SU-DHL-6 (cell line): ENCODE results near the gene TRIM40.

Source experiments
- EZH2phosphoT487 ChIP-seq: fragments of 200-600 bp; sonication (generic), shearing (Covaris generic); conservative IDR thresholded peaks from 2 replicates; pipeline ENCODE4 v1.6.1; 2018; ENCODE audit warnings: mild to moderate bottlenecking, antibody characterized with exemption, low read length, moderate library complexity, mixed read lengths
- TF ChIP-seq, protein P1 (sequence below): fragments of 200-600 bp; sonication (generic); IDR thresholded peaks from one replicate; pipeline ENCODE4 v1.5.1; 2017; ENCODE audit warnings: antibody characterized with exemption, mild to moderate bottlenecking, low read length, moderate library complexity; ENCODE audit not compliant: insufficient read depth, poor library complexity, severe bottlenecking

DNA sequence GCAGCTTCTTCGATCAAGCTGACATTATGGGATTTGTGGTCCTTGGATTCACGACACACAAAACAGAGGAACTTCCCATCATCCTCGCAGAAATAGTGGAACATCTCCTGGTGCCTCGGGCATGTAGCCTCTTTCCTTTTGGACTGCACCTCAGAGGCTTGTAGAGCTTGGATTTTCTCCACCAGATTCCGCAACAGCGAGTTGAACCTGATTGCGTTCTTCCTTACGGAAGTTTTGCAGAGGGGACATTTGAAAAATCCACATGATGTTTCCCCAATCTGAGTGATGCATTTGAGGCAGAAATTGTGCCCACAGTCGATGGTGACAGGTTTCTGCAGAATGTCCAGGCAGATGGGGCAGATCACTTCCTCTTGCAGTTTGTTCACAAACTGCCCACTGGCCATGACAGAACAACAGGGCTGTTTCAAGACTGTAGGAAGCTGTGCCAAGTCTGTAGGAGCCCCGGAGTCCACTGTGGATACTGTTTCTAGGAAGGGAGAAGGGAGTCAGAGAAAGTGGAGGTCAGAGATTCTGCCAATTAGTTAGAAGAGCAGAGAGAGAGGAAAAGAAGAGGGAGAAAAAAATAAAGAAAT, 23.4 kb upstream of the TRIM40 start:
- TF ChIP-seq, protein P1, sequence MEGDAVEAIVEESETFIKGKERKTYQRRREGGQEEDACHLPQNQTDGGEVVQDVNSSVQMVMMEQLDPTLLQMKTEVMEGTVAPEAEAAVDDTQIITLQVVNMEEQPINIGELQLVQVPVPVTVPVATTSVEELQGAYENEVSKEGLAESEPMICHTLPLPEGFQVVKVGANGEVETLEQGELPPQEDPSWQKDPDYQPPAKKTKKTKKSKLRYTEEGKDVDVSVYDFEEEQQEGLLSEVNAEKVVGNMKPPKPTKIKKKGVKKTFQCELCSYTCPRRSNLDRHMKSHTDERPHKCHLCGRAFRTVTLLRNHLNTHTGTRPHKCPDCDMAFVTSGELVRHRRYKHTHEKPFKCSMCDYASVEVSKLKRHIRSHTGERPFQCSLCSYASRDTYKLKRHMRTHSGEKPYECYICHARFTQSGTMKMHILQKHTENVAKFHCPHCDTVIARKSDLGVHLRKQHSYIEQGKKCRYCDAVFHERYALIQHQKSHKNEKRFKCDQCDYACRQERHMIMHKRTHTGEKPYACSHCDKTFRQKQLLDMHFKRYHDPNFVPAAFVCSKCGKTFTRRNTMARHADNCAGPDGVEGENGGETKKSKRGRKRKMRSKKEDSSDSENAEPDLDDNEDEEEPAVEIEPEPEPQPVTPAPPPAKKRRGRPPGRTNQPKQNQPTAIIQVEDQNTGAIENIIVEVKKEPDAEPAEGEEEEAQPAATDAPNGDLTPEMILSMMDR = no peak
- no peak for TF ChIP-seq EZH2phosphoT487
